ENCODE measurements around the gene NUP214.
"Not testable (repeated sequence)": the region's sequence is repeated elsewhere in the genome, so short reads cannot be mapped to it uniquely, and the experiment has no call there.

DNA sequence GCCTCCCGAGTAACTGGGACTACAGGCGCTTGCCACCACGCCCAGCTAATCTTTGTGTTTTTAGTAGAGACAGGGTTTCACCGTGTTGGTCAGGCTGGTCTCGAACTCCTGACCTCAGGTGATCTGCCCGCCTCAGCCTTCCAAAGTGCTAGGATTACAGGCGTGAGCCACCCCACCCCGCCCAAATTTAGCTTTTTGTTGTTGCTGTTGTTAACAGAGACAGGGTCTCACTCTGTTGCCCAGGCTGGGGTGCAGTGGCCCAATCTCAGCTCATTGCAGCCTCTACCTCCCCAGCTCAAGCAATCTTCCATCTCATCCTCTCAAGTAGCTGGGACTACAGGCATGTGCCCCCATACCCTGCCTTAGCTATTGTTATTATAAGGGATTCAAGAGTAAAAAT is 25.5 kb upstream of the NUP214 start:
- TF ChIP-seq, protein P1, sequence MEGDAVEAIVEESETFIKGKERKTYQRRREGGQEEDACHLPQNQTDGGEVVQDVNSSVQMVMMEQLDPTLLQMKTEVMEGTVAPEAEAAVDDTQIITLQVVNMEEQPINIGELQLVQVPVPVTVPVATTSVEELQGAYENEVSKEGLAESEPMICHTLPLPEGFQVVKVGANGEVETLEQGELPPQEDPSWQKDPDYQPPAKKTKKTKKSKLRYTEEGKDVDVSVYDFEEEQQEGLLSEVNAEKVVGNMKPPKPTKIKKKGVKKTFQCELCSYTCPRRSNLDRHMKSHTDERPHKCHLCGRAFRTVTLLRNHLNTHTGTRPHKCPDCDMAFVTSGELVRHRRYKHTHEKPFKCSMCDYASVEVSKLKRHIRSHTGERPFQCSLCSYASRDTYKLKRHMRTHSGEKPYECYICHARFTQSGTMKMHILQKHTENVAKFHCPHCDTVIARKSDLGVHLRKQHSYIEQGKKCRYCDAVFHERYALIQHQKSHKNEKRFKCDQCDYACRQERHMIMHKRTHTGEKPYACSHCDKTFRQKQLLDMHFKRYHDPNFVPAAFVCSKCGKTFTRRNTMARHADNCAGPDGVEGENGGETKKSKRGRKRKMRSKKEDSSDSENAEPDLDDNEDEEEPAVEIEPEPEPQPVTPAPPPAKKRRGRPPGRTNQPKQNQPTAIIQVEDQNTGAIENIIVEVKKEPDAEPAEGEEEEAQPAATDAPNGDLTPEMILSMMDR (IDR thresholded peaks at IDR 0.05), result not testable (repeated sequence)
- TF ChIP-seq POLR2AphosphoS5 (IDR thresholded peaks at IDR 0.05; ENCODE audit: insufficient read depth in 1 of 2, low read depth in 1 of 2), result not testable (repeated sequence)

Measured in vagina (tissue), 2 donors.